Measurements from ENCODE around the gene CBX3.

DNA sequence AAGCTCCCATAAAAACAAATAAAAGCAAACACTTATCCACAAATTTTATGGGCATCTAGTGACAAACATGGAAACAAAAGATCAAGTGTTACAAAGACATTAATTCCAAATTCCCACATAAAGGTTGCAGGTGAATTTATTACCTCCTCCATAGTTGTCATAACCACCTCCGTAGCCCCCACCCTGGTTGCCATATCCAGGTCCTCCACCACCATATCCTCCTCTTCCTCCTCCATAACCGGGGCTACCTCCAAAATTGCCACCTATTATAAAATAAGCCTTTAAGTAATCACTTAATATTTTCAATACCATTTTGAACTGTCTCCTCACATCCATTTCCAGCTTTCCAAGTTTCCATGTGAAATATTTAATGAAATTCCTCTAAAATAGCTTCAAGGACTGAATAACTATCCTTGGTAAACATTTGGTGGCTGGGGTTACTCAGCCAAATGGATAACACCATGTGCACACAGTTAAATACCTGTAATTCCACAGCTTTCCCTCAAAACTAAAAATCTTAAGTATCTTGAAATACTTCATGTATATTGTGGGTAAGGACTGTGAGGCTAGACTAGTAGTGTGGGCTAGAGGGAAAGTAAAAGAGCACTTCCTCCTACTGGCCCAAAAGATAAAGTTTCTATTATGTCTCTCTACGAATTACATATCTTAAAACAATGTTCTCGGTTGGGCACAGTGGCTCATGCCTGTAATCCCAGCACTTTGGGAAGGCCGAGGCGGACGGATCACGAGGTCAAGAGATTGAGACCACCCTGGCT, 7.9 kb upstream of the CBX3 start:
- TF ChIP-seq, protein P1, sequence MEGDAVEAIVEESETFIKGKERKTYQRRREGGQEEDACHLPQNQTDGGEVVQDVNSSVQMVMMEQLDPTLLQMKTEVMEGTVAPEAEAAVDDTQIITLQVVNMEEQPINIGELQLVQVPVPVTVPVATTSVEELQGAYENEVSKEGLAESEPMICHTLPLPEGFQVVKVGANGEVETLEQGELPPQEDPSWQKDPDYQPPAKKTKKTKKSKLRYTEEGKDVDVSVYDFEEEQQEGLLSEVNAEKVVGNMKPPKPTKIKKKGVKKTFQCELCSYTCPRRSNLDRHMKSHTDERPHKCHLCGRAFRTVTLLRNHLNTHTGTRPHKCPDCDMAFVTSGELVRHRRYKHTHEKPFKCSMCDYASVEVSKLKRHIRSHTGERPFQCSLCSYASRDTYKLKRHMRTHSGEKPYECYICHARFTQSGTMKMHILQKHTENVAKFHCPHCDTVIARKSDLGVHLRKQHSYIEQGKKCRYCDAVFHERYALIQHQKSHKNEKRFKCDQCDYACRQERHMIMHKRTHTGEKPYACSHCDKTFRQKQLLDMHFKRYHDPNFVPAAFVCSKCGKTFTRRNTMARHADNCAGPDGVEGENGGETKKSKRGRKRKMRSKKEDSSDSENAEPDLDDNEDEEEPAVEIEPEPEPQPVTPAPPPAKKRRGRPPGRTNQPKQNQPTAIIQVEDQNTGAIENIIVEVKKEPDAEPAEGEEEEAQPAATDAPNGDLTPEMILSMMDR (IDR thresholded peaks at IDR 0.05; ENCODE audit: low read depth, low read length) = no peak
- no peak for TF ChIP-seq EZH2phosphoT487 (IDR thresholded peaks at IDR 0.05; ENCODE audit: low read depth)
